Activated T-helper 1 cell treated with anti-CD3 and anti-CD28 coated beads, Interleukin-2, amount 50 U/mL, for 16 hours (primary cell): ENCODE data around the gene RIN1.
A peak's percentile ranks its signal among the peaks of the same experiment; 100 is the strongest.
"Not testable (repeated sequence)": the region's sequence is repeated elsewhere in the genome, so short reads cannot be mapped to it uniquely, and the experiment has no call there.

ENCODE experiments used
- DNase-seq, 2 donors: peaks; one replicate each; pipeline ENCODE4 v3.0.0-alpha.2; 2020; ENCODE audit warnings: low read depth in 1 of 2, low spot score in 1 of 2

The RIN1 gene, protein sequence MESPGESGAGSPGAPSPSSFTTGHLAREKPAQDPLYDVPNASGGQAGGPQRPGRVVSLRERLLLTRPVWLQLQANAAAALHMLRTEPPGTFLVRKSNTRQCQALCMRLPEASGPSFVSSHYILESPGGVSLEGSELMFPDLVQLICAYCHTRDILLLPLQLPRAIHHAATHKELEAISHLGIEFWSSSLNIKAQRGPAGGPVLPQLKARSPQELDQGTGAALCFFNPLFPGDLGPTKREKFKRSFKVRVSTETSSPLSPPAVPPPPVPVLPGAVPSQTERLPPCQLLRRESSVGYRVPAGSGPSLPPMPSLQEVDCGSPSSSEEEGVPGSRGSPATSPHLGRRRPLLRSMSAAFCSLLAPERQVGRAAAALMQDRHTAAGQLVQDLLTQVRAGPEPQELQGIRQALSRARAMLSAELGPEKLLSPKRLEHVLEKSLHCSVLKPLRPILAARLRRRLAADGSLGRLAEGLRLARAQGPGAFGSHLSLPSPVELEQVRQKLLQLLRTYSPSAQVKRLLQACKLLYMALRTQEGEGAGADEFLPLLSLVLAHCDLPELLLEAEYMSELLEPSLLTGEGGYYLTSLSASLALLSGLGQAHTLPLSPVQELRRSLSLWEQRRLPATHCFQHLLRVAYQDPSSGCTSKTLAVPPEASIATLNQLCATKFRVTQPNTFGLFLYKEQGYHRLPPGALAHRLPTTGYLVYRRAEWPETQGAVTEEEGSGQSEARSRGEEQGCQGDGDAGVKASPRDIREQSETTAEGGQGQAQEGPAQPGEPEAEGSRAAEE

DNA sequence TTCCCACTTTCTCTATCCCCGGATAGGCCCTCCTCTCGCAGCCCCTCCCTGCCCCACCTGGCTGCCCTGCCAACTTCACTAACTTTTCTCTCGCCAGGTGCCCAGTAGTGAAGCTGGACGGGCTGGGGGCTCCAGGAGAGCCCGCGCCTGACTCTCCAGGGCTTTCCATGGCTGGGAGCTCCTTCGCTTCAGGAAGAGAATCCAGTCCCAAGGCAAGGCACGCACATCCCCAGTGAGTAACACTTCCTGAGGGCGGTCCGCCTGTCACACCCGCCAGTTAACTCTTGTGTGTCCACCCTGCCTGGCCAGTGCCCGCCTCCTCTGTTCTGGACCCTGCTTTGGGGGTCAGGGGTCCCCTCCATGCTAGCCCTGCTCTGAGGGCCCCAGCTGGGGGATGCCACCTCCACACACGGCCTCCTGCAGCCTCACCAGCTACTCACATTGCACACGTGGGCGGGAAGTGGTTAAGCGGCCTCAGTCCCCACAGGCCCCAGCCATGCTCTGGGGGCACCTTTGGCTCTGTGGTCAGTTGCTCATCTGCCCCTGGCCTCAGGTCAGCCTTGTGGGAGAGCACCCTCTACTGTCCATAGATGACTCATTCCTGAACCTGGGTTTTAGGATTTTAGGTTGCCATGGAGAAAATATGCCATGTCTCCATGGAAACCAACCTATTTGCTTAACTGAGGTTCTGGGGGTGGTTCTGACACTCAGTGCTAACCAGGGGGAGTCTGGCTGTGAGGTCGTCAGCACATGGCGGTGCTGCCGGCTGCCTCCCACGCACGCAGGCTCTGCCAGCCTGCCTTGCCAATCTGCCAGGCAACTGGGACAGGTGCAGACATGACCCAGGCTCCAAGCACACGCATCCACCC lies at the start of gene RIN1:
TSS of gene RIN1 (minus strand) at position 201 of the 869 bp plus-strand sequence. CDS start at position 169, 32 bp downstream.
- DNase-seq, result no peak

DNA sequence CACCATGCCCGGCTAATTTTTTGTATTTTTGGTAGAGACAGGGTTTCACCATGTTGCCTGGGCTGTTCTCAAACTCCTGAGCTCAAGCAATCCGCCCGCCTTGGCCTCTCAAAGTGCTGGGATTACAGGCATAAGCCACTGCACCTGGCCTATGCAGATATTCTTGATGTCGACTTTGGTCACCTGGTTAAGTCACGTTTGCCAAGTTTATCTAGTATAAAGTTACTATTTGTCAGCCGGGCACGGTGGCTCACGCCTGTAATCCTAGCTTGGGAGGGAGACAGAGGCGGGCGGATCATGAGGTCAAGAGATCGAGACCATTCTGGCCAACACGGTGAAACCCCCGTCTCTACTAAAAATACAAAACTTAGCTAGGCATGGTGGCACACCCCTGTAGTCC lies 48.1 kb upstream of the RIN1 start:
- not testable (repeated sequence) for DNase-seq

DNA sequence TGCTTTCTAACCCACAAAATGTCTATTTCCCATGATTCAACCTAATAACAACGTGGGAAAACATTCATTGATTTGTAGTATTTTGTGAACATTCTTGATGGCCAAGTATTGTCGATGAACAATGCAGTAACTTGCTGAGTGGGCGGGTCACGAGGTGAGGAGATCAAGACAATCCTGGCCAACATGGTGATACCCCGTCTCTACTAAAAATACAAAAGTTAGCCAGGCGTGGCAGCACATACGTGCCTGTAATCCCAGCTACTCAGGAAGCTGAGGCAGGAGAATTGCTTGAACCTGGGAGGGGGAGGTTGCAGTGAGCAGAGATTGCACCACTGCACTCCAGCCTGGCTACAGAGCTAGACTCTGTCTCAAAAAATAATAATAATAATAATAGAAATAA lies 44.0 kb upstream of the RIN1 start:
- not testable (repeated sequence) for DNase-seq

DNA sequence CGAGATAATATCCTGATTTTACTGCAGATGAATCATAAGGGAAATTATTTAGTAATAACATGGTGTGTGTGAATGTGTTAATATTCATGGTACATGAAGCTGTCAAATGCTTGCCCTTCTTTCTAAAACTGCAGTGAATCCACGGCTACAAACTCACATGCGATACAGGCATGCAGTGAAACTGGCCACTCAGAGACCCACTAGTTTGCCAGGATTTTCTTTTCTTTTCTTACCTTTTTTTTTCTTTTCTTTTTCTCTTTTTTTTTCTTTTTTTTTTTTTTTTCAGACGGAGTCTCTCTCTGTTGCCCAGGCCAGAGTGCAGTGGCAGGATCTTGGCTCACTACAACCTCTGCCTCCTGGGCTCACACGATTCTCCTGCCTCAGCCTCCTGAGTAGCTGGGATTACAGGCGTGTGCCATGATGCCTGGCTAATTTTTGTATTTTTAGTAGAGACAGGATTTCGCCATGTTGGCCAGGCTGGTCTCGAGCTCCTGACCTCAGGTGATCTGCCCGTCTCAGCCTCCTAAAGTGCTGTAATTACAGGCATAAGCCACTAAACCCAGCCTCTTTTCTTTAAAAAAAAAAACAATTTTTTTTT lies 37.6 kb upstream of the RIN1 start:
- not testable (repeated sequence) for DNase-seq

DNA sequence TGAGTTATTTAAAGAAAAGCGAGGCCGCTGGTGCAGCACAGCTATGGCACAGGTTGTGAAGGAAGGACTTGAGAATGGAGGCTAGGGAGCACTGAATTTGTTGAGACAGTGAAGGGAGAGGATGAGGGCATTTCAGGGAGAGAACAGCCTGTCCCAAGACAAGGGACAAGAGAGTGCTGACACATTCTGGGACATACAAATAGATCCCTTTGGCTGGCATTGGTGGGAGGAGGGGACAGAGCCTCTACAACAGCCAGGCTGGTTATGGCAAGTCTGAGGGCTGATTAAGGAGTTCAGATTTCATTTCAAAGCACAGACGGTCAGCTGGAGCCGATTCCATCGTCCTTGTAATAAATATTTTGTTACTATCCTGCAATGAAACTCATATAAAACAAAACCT lies 37.0 kb upstream of the RIN1 start:
- DNase-seq, result no peak

DNA sequence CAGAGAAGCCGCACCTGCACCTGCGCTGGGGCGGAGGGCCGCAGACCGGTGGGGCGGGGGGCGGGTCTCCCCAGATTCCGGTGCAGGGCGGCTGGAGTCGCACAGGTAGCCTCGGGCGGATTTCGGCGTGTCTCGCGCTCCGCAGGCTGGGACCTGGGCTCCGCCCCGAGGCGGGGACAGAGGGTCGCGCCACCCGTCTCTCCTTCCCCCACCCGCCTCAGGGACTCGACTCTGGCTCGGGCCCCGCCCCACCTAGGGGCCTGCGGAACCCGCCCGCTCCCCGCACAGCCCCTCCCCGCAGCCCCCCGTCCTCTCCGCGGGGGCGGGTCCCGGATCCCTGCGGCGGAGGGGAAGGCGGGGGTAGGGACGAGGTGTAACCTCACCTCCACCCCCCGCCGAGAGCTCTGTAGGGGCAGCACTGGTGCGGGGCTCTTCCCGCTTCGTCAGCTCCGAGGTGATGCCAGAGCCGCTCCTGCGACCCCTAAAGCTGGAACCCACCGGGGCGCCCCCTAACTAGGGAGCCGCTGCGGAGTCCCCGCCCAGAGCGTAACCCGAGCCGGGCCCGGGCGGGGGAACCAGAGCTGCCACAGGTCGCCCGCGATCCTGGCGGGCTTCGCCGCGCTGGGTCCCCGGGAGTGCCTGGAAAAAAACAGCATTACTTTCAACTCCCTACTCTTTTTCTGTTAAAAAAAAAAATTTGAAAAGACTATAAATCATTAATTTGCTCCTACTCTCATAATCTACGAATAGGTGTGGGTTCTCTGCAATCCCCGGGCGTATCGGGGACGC lies 35.6 kb upstream of the RIN1 start, which contains the start of gene SLC29A2:
TSS of gene SLC29A2 (minus strand) at position 134 of the 789 bp plus-strand sequence. CDS start 169 bp downstream, outside the sequence.
- peak; percentile 44 to 66 for DNase-seq

DNA sequence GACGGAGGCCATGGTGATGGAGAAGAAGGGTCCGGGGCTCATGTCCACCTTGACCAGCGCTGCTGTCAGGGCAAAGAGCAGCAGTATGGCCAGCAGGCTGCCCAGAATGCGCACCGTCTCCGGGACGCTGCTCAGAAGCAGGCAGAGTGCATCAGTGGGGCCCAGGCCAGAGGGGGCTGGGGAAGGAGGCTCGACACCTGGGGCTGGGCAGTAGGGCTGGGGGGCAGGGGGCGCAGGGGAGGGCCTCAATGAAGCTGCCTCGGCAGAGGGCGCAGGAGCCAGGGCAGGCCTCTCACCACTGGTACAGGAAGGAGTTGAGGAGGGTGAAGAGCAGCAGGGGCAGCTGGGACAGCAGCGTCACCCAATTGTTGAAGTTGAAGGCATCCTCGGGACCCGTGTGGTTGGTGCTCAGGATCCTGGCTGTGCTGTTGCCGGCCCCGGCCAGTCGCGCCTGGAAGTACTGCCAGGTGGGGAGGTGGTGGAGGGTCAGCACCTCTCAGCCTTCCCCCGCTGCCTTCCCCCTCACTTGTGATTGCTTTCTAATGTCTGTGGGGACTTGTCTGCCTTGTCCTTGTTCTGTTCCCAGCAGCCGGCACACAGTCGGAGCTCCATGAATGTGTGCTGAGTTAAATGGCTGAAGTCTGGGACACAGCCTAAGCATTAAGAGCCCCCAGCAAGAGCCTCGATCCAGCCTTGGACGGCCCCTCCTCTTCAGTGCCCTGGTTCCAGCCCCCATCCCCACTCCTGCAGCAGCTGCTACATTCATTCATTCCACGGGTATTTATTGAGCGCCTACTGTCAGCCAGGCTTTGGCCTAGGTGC lies 33.0 kb upstream of the RIN1 start:
- no peak for DNase-seq

DNA sequence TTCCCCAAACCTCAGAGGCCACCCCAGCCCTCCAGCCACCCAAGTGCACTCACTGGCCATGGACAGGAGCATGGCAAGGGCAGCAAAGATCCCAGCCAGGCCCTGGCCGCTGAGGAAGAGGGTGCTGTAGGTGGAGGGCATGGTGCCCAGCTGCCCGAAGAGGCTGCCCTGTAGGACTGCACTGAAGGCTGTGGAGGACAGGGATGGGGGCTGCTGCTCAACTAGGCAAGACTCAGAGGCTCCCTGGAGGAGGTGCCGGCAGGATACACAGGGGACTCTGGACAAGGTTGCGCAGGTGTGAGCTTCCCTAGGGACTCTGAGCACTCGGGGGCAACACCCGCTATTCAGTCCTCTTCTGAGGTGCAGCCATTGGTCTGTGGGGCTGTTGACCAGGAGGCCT lies 32.2 kb upstream of the RIN1 start:
- no peak for DNase-seq

DNA sequence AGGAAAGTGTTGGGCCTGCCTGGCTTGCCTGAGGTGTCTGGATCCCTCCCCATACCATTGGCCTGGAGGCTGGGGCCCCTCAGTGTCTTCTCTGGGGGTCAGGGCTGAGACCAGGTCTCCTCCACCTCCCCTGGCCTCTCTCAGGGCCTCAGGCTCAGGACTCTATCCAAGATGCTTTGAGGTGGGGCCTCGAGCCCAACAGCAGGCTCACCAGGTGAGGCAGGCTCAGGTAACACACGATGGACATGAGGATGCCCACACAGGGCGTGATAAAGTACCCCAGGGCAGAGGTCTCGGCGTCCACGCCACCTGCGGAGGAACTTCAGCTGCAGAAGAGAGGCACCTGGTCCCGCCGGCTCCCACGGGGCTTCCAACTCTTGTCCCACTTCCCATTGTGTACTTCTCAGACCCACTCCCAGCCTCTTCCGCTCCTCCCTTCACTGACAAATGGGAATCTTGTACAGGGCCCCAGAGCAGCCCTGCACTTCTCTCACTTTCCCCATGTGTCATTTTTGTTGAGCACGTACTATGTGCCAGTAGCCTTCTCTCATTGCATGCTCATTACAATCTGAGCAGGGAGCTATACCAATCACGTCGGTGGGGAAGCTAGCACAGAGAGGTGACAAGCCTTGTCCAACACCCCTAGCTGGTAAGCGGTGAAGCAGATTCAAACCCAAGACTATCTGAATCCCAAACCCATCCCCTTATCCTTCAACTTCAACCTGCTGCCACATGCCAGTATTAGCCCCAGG lies 31.5 kb upstream of the RIN1 start:
- no peak for DNase-seq

DNA sequence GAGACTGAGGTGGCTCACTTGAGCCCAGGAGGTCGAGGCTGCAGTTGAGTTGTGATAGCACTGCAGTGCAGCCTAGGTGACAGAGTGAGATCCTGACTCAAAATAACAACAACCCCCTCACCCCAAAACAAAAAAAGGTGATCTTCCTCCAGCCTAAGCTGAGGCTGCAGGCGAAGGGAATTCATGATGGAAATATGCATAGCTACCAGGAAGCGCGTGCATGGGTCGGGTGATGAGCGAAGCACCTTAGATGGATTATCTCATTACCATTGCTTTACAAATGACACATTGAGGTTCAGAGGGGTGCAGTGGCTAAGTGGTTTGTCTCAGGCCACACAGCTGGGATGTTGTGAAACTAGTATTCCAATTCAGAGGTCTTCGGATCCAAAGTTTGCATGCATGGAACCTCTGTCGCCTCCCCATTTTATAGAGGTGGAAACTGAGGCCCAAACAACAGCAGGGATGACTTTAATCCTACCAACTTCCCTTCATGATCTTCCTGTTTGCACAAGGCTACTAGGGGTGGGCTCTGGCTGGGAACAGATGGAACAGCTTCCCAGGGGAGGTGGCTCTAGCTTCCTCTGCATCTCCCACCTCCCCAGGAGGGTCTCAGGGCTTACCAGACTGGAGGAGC lies 30.7 kb upstream of the RIN1 start:
- DNase-seq, result no peak

DNA sequence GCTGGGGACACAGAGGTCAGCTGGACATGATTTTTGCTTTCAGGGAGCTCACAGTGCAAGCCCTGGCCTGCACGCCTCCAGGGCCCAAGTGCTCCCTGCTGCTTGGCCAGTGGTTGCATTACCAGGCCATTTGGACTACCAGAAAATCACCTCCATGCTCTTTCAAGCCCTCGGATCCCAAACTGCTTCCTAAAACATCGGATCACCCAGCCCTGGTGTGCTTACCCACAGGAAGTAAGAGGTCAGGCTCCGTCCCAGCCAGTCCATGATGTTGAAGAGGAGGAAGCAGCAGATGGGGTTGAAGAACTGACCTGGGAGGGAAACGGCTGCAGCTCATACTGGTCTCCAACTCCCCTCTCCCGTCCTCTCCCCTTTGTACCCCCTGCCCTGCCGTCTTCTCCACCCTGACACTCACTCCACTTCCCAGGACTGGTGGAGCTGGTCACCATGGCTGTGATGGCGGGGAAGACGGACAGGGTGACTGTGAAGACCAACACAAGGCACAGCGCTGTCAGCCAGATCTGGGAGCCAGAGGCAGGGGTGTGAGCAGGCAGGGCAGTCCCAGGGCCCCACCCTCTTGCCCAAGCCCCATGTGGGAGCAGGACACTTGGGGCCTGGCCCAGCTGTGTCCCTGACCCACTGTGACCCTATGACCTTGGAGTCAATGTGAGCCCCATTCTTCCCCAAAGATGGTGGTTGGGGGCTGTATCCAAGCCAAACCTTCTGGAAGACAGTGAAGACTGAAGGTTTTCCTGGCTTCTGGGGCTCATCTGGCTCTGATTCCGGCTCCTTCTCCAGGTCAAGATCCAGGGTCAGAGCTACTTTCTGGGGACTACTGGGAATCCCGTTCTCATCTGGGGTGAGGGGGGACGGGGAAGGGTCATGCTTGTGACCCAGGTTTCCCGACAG lies 29.7 kb upstream of the RIN1 start:
- no peak for DNase-seq

DNA sequence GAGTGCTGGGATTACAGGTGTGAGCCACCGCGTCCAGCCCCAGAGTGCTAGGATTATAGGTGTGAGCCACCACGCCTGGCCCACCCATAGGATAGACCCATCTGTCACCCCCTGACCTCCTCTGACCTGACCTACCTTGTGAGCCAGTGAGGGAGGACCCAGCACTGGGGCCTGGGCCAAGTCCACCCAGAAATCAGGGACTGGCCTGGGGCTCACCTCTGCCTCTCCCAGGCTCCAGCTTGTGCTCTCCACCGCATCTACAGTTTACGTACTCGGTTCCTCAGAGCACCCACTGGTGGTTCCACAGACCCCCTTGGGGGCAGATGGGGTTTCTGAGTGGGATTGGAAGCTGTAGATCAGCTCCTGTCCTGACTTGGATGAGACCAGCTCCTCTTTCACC lies 28.9 kb upstream of the RIN1 start:
- DNase-seq, result no peak

DNA sequence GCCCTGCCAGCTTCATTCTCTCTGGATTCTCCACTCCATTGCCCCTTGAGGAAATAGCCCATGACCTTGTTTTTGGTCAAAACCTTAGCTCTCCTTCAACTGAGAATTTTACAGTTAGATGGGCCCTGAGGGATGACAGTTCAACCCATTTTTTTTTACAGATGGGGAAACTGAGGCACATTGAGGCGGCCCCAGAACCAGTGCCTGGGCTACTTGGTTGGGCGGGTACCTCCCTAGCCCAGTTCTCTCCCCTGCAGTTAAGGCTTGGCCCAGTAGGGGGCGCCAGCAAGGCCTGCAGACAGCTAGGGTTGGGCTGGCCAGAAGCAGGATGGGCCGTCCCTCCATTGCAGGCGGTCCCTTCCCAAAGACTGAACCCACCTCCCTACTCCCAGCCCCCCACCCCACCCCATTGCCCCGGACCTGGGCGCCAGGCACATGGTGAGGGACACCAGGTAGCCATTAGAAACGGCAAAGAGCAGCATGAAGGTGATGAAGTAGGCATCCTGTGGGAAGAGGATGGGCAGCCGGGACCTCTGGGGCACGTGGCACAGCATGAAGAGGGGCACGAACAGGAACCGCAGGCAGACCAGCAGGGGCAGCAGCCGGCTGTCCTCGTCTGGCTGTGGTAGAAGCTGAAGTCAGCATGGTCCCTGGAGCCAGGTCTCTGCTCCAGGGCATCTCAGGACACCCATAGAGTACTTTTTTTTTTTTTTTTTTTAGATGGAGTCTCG lies 27.7 kb upstream of the RIN1 start:
- peak; percentile 51 to 61 for DNase-seq

DNA sequence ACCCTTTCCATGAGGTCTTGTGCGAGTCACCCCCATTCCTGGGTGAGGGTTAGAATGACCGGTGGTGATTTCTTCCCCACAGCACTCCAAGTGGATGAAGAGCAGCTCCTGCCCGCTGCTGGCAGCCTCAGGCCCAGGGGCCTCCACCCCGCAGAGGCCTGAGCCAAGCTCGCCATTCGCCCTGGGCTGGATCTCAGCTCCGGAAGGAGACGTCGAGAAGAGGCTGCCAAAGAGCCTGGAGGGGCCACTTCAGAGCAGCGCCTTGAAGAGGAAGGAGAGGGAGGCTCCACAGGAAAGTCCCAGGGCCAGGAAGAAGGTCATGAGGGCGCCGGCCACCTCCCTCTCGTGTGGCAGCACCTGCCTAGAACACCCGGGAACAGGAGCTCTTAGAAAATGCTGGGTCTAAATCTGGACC lies 27.0 kb upstream of the RIN1 start:
- DNase-seq, result no peak

DNA sequence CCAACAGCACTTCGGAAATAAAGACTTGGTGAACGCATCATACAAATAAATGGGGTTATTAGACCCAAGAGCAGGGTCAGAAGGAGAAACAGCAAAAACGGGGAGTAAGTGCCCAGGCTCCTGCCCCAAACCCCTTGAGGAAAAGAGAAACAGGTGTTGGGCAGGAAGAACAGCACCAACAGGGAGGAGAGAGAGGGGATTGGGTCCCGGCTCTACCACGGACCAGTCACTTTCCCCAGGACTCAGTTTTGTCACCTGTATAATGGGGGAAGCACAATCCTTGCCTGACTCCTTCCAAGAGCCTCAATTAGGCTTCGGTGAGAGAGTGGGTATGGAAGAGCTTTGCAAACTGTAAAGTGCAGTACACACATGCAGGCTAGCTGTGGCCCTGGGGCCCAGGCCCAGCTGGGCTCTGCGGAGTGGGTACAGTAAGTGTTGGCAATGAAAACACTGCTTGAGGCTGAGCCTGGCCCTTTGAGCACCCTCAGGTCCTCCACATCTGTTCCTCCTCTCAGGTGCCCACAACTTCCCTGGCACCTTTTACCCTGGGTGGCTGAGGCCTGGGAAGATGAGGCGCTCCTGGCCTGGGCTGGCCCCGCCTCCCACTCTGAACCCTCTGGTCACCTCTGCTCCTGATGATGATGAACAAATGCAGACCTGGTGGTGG lies 26.4 kb upstream of the RIN1 start:
- DNase-seq, result no peak

DNA sequence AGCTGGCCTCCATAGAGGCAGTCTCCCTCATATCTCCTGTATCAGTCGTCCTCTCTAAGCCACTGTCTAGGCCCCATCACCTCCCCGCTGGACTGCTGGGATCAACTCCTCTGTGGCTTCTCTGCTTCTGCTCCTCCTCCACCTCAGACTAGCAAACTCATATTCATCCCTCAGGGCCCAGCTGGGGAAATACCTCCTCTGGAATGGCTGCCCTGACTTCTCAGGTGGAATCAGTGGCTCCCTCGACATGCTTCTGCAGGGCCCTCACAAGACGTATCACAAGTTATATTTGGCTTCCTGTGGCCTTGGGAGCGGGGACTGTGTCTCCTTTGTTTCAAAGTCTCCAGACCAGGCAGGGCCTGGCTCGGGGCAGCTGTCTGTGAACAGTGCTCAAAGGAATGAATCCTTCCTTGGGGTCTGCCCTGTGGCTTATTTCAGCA lies 25.3 kb upstream of the RIN1 start:
- DNase-seq, result no peak
